Colon (tissue), 2 donors: ENCODE data around the gene CSF1R.

Source experiments
- FAIRE-seq: peaks from 2 replicates; lab custom pipeline; 2012; peaks lifted over from hg19 to GRCh38; lab: Jason Lieb, UNC
- donor health status: control.
- donor health status: control.

CSF1R gene

DNA sequence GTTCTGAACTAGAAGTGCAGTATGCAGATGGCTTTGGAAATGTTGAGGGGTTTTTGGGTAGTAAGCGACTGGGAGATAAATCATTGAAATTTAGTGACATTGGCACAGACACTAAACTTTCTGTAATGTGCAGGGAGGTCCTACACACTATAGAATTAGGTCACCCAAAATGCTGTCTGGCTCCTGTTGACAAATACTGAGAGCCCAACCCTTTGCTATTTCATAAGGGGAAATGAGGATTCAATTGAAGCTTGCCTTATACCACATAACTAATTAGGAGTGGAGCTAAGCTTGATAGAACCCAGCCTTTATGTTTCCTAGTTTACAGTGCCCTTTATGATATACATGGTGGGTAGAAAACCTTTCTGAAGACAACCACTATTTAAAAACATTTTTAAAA is 63.2 kb downstream of the CSF1R start:
- no peak for FAIRE-seq

DNA sequence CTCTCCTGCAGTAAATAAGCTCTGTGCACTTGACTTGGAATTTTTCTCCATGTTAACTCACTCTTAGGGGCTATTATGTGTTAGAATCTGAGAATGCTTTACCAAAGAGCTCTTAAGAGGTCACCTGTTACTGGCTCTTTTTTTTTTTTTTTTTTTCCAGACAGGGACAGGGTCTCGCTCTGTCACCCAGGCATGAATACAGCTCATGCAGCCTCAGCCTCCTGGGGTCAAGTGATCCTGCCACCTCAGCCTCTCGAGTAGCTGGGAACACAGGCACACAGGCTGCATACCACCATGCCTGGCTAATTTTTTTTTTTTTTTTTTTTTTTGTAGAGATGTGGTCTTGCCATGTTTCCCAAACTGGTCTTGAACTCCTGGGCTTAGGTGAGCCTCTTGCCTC is 63.7 kb downstream of the CSF1R start:
- no peak for FAIRE-seq

DNA sequence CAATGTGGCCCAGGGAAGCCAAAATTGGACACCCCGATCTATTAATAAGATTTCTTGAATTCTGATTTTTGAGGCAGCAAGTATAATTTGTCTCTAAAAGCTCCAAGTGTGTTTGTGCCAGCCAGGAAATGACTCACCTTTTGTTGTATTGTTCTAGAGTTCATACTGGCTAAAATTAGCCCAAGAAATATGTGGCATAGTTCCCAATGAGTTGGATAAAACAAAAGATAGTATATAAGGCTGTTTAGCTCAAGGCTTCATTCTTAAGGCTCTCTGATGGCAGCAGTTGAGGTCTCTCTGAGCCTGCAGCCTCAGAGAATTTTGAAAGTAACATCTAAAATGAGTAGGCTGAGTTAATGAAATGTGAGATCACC is 64.2 kb downstream of the CSF1R start:
- FAIRE-seq = no peak

DNA sequence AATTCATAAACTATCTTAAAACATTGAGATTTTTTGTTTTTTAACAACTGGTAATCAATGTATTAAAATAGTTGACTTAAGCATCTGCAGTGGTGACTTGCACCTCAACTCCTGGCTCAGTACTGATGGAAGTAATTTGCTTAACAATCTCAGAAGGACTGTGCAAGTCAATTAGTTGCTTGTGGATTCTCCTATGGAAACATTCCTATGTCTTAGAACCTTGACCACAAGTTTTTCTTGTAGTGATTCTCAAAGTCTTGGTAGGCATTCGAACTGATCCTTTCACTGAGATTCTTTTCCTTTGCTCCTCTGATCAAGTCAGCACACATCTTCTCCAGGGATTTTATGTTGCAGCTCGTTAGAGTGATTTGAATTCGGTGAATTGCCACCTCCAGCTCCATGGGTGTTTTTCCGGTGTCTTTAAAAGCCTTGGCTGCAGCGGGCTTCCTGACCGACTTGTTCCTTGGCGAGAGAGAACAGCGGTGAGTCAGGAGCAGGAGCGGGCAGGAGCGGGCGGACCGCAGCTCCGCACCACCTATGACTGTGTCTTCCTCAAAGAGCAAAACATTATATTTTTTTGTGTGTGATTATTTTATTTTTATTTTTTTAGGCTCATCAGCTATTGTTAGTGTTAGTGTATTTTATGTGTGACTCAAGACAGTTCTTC is 64.7 kb downstream of the CSF1R start:
- no peak for FAIRE-seq

- FAIRE-seq = no peak
Observed at GRCh38 chr5:150020249-150020648, 66.1 kb downstream of the CSF1R start.

DNA sequence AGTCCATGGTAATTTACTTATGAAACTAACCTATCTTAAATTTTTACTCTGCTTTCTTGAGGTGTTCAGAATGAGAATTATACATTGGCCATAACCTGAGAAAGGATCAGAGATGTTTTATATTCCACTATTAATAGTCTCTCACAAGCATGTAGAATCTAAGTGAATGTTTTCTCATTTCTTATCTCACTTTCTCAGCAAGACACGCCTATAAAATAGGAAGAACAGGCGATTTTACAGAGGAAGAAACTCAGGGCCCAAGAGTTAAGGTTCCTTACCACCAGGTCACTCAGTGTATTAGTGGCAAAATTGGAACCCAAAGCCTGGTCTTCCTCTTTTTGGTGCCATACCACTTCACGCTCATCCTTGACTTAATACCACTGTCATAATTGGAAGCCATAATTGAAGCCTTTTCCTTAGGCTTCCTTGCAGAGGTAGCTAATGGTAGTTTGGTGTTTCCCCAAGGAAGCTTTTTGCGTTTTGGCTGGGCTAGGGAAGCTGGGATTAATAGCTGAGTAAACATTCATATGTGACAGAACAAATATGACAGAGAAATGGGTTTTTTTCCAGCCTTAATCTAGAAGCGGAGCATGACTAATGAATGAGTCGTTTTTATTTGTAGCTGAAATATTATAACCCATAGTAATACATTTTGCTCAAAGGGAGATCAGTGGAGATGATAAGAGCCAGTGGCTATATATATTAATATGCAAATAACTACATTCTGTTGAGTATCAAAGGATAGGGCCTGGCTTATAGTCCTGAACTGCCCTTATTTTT is 68.9 kb downstream of the CSF1R start:
- FAIRE-seq = no peak

DNA sequence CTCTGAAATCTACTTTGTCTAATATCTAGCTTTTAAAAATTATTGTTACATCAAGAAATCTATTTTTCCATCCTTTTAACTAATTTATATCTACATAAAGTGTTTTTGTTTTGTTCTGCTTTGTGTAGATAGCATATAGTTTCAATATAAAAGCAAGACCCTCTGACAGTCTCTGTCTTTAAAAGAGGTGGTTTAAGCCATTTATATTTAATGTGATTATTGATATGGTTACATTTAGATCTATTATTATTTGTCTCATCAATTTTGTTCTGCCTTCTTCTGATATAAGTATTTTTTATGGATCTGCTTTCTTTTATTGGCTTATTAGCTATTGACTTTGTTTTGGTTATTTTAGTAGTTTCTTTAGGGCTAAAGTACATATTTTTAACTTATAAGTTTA is 69.8 kb downstream of the CSF1R start:
- FAIRE-seq = no peak

DNA sequence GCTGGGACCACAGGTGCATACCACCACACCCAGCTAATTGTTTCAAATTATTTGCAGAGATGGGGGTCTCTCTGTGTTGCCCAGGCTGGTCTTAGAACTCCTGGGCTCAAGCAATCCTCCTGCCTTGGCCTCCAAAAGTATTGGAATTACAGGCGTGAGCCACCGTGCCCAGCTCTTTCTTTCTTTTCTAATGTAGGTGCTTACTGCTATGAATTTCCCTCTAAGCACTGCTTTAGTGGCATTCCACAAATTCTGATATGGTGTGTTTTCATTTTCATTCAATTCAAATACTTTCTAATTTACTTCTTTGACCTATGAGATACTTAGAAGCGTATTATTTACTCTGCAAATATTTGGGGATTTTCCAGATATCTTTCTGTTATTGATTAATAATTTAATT is 70.9 kb downstream of the CSF1R start:
- no peak for FAIRE-seq

GRCh38 chr5:150014456-150014855 is 71.9 kb downstream of the CSF1R start:
- no peak for FAIRE-seq

- FAIRE-seq = no peak
Observed at GRCh38 chr5:150013931-150014330, 72.4 kb downstream of the CSF1R start.

DNA sequence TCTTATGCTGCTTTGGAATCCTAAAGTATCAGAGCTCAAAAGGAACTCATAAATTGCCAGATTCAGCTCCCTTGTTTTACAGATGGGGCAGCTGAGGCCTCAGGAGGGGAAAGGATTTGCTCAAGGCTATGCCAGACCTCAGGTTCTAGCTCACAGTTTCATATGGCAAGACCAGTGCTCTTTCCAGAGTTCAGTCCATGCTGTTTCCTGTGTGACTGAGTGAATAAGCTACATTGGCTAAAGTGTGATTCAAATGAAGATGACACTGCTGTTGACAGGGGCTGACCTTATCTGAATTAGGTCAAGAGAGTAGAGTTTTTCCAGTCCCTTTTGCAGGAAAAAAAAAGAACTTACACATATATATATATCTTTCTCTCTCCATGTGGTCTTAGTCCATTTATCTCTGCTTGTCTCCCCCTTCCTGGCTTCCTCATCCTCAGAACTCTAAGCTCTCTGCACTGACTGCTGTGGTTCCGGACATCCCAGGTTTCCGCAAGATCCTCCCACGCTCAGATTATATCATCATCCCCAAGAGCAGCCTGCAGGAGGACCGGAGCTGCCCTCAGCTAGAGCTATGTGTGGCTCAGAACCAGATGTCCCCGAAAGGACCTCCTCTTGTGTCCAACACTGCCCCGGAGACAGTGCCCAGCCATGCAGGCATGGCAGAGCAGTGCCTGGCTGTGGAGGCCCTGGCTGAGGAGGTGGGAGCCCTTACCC is 76.5 kb downstream of the CSF1R start:
- no peak for FAIRE-seq

DNA sequence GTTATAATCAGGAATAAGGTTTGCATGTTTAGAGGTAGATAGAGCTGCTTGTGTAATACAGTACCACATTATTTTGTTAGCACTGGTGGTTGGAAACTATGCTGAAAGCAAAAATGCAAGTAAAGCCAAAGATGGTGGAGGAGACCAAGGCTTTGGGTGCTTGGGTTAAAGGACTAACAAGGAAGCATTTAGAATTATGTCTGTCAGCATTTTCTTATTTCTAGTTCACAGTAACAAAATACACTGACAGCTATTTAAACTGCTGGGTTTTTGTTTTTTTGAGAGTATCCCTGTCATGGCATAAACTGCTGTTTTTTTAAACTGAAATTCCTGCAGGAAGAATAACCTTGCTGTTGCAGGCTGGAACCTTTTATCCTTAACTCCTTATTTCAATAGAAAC is 79.3 kb downstream of the CSF1R start:
- FAIRE-seq = no peak

GRCh38 chr5:150006318-150006717 is 80.0 kb downstream of the CSF1R start:
- no peak for FAIRE-seq
